Epidermal melanocyte (primary cell): ENCODE measurements around the gene GZMA.
"Not testable (repeated sequence)": the region's sequence is repeated elsewhere in the genome, so short reads cannot be mapped to it uniquely, and the experiment has no call there.

ENCODE experiments used
- DNase-seq: peaks from one replicate; pipeline ENCODE4 v3.0.0; 2011; ENCODE audit warnings: low spot score; ENCODE audit not compliant: insufficient read length

Gene GZMA

DNA sequence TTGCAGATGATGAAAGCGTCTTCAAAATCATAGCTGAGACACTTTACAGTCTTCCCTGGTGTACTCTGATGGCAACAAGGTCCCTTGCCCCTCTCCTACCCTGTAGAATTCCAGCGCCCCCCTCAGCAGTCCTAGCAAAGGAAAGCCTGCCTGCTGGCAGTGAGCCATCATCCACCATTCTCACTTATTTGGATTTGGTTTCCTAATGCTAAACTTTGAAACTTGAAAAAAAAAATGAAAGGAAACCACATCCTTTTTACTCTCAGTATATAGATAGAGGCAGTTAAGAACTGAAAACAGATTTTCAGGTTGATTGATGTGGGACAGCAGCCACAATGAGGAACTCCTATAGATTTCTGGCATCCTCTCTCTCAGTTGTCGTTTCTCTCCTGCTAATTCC lies at the start of gene GZMA:
TSS of gene GZMA (plus strand) at position 299 of the 400 bp plus-strand sequence. CDS start at position 336, 37 bp downstream.
- DNase-seq, result no peak

DNA sequence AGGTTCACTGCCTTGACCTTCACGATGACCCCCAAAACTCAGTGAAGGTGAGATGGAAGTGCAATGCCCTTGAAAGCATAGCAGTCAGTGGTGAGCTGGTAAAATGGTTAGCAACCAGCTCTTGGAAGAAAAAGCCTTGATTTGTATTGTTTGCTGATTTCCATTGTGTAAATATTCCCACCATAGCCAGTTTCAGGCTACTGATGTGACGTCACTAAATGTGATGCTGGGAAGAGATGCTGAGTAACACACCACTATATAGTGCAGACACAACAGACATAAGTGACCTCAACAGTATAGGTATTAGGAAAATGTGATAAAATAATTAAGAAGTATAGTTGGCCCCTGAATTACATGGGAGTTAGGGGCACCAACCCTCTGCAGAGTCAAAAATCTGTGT lies 47.3 kb upstream of the GZMA start:
- no peak for DNase-seq

DNA sequence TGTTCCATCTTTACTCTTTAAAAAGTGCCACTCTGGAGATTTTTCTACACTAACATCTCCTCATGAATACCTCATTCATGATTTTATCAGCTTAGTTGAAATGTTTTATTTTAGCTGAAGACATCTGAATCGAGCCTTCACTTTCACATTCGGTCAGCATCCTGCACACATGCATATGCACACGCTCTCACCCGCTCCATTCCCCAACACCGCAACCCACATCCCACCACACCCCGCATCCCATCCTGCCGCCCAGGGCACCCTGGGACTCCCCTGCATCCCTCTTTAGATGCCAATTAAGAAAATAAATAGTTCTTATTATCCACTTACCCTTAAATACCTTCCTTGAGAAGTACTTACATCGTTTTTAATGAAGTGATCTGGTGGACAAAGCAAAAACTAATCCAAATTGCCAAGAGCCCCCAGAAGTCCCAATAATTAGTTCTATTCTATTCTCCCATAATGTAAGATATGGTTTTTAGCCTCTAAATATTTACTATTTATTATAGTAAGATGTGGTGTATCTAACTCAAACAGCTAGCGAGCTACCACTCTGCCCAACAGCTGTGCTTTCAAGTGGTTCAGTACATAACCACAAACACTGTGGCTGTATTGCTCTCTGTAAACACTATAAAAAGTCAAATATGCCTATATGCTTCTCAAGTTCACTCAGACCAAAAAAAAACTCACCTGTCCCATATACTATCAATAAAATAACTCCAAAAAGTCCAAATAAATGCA lies 40.2 kb upstream of the GZMA start:
- no peak for DNase-seq

DNA sequence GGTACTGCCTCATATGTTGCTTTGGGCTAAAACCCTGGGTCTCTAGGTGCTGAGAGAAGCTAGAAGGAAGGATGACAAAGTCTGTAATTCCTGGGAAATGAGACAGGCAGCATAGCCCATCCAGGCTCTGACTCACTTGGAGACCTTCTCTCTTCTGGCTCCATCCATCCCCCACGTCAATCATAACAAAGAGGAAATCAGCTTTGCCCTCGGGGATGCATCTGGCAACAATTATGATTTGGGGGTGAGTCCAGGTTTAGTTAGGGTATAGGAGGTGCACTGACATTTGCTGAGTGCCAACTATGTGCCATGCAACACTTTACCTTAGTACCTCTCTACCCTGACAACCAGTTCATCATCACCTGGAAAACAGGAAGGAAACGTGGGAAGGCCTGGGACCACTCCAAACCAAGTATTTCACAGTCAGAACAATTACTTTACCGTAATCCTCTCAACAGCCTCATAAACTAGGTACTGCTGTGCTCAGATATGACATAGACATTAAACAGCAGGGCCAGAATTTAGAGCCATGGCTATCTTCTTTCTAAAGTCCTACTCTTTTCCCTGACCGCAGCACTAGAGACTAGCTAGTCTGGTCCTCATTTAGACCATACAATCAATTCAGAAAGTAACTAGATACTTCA lies 39.1 kb upstream of the GZMA start:
- no peak for DNase-seq

DNA sequence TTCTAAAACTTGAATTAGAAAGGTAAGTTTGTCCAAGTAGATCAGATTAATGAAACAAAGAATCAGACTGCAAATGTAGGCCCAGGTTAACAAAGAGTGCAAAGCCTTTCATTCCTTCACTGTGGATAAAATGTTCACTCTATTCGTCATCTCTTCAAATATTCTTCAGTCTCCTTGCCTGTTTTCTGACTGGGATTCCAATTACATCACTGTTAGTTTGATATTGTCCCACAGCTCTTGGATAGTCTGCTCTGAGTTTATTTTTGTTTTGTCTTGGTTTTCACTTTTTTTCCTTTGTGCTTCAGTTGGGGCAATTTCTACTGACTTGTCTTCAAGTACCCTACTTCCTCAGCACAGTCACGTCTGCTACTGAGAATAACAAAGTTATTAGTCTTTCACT lies 38.5 kb upstream of the GZMA start:
- DNase-seq, result no peak

DNA sequence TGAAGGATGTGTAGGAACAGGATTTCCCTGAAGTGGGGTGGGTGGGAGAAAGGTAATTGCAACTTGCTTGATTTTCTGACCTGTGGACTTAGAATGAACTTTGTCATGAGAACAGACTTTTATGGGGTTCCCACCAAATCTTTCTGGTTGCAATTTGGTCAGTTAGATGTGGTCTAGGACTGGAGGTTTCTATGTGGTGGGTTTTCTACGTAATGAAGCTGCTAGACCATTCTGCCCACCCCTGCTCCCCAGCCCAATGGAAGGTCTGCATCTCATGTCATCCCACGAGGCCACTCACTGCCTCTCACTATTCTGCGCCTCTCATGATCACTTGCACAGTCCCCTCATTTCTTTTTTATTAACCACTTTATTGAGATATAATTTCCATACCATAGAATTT lies 37.9 kb upstream of the GZMA start:
- no peak for DNase-seq

DNA sequence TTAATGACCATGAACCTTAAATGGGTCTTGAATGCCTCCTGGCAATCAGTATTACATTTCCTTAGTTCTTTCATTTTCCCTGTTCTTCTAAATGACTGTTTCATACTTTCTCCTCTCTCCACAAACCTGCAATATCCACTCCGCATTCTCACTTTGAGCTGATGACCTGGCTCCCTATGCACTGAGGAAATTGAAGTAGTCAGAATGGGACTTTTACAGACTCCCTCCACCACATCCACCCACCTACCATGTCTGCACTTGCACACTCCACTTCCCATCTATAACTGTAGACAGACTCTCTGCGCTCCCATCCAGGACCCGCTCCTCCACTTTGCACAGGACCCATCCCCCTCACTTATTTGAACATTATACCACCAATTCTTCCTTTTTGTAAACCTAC lies 36.2 kb upstream of the GZMA start:
- DNase-seq, result no peak

DNA sequence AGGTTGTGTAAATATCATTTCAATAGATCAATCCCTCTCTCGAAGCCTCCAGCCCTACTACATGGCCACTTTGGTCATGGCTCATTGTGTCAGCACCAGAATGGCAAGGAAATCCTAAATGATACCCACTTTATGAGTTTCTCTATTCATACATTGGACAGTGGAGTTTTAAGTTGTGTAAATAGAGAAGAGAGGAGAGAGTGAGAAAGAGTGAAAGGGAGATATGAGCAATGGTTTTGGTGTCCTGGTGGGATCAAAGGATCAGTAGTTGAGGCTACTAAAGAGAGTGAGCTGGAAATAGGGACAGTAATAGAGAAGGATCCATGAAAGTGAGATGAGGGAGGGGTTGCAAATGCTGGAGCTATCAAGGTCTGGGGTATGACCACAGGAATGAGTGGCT lies 31.5 kb upstream of the GZMA start:
- DNase-seq, result no peak

DNA sequence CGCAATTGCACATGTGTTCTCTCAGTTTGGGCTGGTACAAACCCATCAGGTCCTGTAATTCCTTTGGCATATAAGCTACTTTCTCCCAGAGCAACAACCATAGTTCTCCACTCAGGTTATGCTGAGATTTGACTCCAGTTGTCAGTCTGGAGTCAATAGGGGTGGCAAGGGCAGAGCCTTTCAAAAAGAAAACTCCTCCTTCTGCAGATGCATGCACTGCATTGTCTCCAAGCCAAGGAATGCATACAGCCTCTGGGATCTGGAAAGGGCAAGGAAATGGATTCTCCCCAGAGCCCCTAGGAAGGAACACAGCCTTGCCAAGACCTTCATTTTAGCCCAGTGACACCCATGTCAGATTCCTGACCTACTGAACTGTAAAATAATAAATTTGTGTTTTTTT lies 31.0 kb upstream of the GZMA start:
- no peak for DNase-seq

DNA sequence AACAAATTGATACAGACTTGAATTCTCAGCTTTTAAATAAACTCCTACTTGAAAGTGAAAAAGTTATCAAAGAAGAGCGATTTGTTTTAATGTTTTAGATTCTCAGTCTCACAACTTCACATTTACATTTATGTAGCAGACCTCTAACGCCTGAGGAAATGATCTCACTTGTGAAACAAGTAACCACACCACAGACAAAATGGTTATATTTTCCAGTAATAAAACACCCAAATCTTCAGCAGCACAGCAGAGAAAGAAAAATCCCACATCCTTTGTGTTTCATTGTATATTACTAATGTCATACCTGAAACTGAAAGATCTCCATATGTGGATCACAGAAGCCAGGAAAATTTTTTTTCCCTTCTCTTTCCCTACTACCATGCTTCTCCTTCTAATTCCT lies 29.8 kb upstream of the GZMA start:
- no peak for DNase-seq

DNA sequence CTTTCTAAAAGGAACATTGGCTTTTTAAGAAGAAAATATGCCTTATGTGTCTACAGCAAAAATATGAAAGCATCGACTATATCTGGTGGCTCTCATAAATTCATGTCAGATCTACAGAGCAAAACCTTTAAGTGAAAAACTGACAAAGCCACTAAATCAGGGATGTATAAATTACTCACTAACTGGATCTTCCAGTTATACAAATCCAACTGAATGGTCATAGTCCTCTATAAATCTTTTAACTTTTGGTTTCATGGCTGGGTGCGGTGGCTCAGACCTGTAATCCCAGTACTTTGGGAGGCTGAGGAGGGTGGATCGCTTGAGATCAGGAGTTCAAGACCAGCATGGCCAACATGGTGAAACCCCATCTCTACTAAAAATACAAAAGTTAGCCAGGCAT lies 29.2 kb upstream of the GZMA start:
- DNase-seq, result no peak

DNA sequence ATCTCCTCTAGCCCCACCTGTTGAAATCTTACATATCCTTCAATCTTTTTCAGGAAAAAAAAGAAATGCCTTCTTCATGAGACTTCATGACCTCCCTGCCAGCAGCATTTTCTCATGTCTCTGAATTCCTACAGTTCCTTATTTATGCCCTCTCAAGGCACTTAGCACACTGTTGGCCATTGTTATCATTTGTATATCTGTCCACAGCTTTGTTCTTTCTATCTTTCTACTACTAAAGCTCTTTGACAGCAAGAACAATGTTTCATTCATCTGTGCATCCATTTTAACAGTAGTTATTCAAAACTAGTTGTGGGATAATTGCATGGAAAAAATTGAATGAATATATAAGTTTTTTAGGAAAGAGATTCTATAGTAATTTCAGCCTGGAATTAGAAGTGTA lies 20.9 kb upstream of the GZMA start:
- DNase-seq, result no peak

DNA sequence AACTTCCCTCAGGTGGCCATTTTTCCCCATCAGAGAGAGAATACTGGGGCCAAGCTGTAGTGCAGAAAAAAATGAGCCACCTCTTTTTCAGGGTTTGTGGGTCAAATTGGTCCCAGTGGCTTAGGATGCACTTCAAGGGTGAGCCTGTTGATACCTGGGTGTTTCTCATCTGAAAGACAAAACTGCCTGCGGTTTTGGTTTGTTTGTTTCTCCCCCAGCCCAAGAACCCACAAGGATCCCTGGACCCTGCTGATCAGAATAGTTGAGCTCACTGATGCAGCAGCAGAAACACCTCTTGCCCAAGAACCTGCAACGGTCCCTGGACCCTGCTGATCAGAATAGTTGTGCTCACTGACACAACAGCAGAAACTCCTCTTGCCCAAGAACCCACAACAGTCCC lies 13.1 kb upstream of the GZMA start:
- DNase-seq, result not testable (repeated sequence)

DNA sequence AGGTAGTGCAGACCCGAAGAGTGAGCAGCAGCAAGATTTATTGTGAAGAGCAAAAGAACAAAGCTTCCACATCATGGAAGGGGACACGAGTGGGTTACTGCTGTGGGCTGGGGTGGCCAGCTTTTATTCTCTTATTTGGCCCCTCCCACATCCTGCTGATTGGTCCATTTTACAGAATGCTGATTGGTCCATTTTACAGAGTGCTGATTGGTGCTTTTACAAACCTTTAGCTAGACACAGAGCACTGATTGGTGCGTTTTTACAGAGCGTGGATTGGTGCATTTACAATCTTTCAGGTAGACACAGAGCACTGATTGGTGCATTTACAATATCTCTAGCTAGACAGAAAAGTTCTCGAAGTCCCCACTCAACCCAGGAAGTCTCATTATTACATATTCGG lies 11.4 kb upstream of the GZMA start:
- DNase-seq, result not testable (repeated sequence)

DNA sequence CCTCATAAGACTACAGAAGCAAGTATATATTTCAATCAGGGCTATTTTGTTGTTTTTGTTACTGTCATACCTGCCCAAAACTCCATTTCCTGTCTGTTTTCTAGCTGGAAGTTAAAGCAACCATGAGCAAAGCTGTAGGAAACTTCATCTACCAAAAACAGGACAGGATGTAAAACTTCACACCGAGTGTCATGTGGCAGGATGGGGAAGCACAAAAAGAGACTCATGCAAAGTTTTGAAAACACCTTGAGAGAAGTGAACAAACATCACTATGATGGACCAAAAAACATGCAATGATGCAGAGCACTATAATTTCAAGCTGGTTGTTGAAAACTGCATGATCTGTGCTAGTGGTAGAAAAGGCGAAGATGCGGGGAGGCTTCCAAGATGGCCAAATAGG lies 6.3 kb upstream of the GZMA start:
- DNase-seq, result no peak

DNA sequence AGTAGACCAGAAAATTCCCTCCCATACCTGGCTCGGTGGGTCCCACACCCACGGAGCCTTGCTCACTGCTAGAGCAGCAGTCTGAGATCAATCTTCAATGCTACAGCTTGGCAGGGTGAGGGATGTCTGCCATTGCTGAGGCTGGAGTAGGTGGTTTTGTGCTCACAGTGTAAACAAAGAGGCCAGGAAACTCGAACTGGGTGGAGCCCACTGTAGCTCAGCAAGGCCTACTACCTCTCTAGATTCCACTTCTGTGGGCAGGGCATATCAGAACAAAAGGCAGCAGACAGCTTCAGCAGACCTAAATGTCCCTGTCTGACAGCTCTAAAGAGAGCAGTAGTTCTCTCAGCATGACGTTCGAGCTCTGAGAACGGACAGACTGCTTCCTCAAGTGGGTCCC lies 5.6 kb upstream of the GZMA start:
- DNase-seq, result no peak

DNA sequence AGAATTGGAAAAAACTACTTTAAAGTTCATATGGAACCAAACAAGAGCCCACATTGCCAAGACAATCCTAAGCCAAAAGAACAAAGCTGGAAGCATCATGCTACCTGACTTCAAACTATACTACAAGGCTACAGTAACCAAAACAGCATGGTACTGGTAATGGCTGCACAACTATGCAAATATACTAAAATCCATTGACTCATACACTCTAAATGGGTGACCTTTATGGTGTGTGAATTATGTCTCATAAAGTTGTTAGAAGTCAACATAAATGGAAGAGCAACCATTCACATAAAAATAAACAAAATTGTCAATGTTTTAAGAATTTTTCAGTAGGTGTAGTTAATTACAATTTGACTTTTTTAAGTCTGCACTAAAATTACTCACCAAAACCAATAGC lies 1.3 kb upstream of the GZMA start:
- DNase-seq, result not testable (repeated sequence)

DNA sequence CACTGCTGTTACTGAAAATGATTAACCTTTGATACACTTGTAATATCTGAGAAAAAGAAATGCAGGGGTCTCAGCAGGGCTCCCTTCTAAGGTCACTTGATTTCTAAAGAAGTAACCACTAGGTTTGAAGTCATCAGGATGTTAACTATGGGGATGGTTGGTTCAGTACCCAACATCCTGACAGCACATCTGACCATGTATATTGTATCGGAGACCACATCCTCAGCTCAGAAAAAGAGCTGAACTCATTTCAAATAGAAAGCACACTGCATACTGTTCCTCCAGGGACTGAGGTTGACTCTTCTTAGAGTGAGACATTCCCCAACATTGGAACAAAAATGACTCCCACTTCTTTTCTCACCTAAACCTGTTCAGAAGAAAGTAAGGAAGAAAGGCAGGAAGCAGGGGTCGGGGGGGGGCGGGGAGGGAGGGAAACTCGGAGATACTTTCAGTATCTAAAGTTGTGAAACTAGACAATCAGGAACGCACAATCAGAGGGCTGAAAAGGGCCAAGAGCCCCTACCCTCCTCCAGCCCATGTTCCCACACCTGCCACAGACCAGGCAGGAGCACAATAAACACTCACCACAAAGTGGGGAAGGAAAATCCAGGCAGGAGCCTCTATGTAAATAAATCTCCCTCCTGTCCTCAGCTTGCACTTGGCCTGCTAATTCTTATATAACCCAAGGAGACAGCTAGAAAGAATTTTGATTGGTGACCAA lies 730 bp upstream of the GZMA start:
- no peak for DNase-seq

DNA sequence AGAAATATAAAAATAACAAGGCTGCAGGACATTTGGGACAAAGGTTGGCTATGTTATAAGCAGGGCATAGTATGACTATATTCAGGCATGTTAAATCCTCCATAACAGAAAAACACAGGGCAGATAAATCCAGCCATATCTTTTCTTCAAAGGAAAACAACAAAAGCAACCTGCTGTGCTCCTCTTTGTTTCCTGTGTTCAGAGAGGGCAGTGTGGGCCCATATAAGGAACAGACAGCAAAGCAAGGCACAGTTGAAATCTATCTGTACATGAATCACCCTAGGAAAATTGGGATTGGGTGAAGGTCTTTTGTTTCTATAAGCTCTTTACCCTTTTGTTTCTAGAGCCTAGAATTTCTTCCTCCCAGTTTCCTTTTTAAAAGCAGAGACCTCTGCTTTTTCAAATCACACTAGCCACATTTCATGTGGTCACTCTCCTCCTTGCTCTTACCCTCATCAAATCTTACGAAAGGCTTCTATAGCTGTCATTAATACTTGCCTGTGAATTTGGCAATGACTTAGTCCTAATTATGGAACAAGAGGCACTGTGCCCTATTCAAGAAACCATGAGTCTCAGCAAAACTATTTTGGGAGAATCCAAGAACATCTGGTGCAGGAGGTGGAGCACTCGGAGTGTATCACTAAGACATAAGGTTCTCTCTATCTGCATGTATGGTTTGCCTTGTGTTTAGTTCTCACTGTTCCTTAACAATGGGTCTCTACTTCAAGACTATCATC lies 1.8 kb downstream of the GZMA start:
- no peak for DNase-seq

DNA sequence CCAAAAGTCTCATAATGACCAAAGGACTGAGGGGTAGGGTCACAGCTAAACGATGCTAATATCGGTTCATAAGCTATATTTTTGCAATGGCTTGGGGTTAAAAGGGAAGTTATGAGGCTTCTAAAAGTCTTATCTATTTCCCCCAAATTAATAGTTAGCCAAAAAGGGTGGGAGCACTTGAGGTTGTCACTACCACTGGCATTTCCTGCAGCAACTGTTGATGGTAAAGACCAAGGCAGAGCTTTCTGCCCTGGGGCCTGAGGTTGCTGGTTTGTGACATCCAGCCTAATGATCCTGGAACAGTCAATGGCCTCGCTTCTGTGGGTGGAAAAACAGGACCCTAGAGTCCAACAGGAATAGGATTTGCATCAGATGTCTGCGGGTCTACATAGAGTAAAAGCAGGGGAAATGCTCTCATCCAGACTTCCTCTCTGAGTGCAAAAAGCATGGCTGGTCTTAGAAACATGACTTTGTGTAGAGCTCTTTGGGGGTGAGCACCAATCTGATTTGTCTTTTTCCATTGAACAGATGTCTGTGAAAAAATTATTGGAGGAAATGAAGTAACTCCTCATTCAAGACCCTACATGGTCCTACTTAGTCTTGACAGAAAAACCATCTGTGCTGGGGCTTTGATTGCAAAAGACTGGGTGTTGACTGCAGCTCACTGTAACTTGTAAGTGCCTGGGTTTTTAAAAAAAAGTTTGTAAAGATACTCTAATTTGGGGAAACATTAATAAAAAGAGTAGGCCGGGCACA lies 2.7 kb downstream of the GZMA start:
- no peak for DNase-seq

DNA sequence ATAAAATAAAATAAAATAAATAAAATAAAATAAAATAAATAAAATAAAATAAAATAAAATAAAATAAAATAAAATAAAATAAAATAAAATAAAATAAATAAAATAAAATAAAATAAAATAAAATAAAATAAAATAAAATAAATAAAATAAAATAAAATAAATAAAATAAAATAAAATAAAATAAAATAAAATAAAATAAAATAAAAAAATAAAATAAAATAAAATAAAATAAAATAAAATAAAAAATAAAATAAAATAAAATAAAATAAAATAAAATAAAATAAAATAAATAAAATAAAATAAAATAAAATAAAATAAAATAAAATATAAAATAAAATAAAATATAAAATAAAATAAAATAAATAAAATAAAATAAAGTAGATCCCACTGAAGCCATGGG lies 3.5 kb downstream of the GZMA start:
- DNase-seq, result not testable (repeated sequence)
